H1 (cell line): ENCODE data around the gene UBAP1L. TPM values are rescaled to one million over a fixed set of nuclear protein-coding genes. Genes with fewer than 3 reads are reported as not detected.

Source experiments
- CTCF ChIA-PET: fragments of 300-600 bp; sonication (Branson Sonifier 250); formaldehyde crosslinking; loops from one replicate; lab custom pipeline; 2021; ENCODE audit not compliant: partially characterized antibody; lab: Charles Lee
- POLR2A ChIA-PET: fragments of 300-600 bp; sonication (Branson Sonifier 250); formaldehyde crosslinking; loops from one replicate; lab custom pipeline; 2021; ENCODE audit warnings: inconsistent platforms; ENCODE audit not compliant: partially characterized antibody; lab: Charles Lee
- DNase-seq, 2 experiments: peaks; one replicate each; pipeline versions ENCODE4 v3.0.0 to v3.0.0-alpha.2; 2010 to 2022; ENCODE audit warnings: low spot score in 2 of 2, low read depth in 1 of 2, mixed read lengths in 1 of 2
- FAIRE-seq: peaks from 2 replicates; lab custom pipeline; 2011; peaks lifted over from hg19 to GRCh38; lab: Jason Lieb, UNC
- H2AFZ ChIP-seq: 2 replicates; pipeline ENCODE4 v1.8.1; 2012; ENCODE audit warnings: low read length, inconsistent platforms
- H2AK5ac ChIP-seq: 2 replicates; pipeline ENCODE4 v1.6.1; 2013; ENCODE audit warnings: low read depth, low read length
- H2BK120ac ChIP-seq: replicated peaks from 2 replicates; pipeline ENCODE3; 2013; ENCODE audit warnings: low read depth, low read length, inconsistent platforms
- H2BK12ac ChIP-seq: 2 replicates; pipeline ENCODE4 v1.6.1; 2013; ENCODE audit warnings: low read depth, low read length
- H2BK15ac ChIP-seq: 2 replicates; pipeline ENCODE4 v1.6.1; 2013; ENCODE audit warnings: low read length
- H2BK20ac ChIP-seq: 2 replicates; pipeline ENCODE4 v1.6.1; 2013; ENCODE audit warnings: low read length
- H2BK5ac ChIP-seq: 2 replicates; pipeline ENCODE4 v1.6.1; 2013; ENCODE audit warnings: low read depth, low read length
- H3K14ac ChIP-seq: 2 replicates; pipeline ENCODE4 v1.6.1; 2013; ENCODE audit warnings: inconsistent platforms; ENCODE audit not compliant: insufficient read length
- H3K18ac ChIP-seq: 2 replicates; pipeline ENCODE4 v1.6.1; 2013; ENCODE audit warnings: low read length; ENCODE audit errors: extremely low read depth
- H3K23ac ChIP-seq: 2 replicates; pipeline ENCODE4 v1.6.1; 2013; ENCODE audit warnings: inconsistent platforms; ENCODE audit not compliant: insufficient read length
- H3K23me2 ChIP-seq: 2 replicates; pipeline ENCODE4 v1.6.1; 2013; ENCODE audit warnings: low read depth, low read length
- H3K27ac ChIP-seq: 2 replicates; pipeline ENCODE4 v1.6.1; 2011; ENCODE audit warnings: low read depth, low read length, inconsistent platforms
- H3K27me3 ChIP-seq, 4 experiments: replicated peaks in 1 of 4; 1 replicate in 1 of 4; 2 replicates in 3 of 4; pipeline versions ENCODE4 v1.6.1 to v1.8.1; 2011 to 2013; ENCODE audit warnings: low read length in 3 of 4, mild to moderate bottlenecking in 3 of 4, inconsistent platforms in 2 of 4, mixed read lengths in 2 of 4, moderate library complexity in 1 of 4; ENCODE audit not compliant: control insufficient read depth in 3 of 4, insufficient read depth in 3 of 4; ENCODE audit errors: extremely low read depth in 1 of 4
- H3K36me3 ChIP-seq, 4 experiments: 2 replicates each; pipeline versions ENCODE4 v1.6.1 to v1.8.1; 2011 to 2013; ENCODE audit warnings: mild to moderate bottlenecking in 4 of 4, low read length in 3 of 4, moderate library complexity in 2 of 4, control low read depth in 1 of 4, inconsistent platforms in 1 of 4; ENCODE audit not compliant: insufficient read depth in 4 of 4, control insufficient read depth in 2 of 4
- H3K4ac ChIP-seq: replicated peaks from 2 replicates; pipeline ENCODE3; 2013; ENCODE audit warnings: low read length, low read depth, mixed read lengths, inconsistent platforms; ENCODE audit not compliant: insufficient read length
- H3K4me1 ChIP-seq, 4 experiments: replicated peaks in 1 of 4; 1 replicate in 1 of 4; 2 replicates in 3 of 4; pipeline versions ENCODE4 v1.6.1 to v1.8.1; 2011 to 2013; ENCODE audit warnings: low read length in 3 of 4, inconsistent platforms in 2 of 4, mixed read lengths in 1 of 4; ENCODE audit not compliant: insufficient read depth in 4 of 4, control insufficient read depth in 3 of 4
- H3K4me2 ChIP-seq, 2 experiments: 2 replicates each; pipeline versions ENCODE4 v1.6.1 to v1.8.1; 2011 to 2013; ENCODE audit warnings: low read depth in 2 of 2, low read length in 2 of 2, control low read depth in 1 of 2, inconsistent platforms in 1 of 2, mild to moderate bottlenecking in 1 of 2; ENCODE audit not compliant: insufficient read depth in 1 of 2
- H3K4me3 ChIP-seq, 4 experiments: fragments of 200-600, 300-600 bp in 1 of 4; sonication (generic), shearing (Covaris generic), sonication (Bioruptor Twin) in 1 of 4; 2 replicates each; pipeline versions ENCODE4 v1.5.1 to v1.8.1; 2011 to 2016; ENCODE audit warnings: low read length in 4 of 4, low read depth in 3 of 4, control low read depth in 2 of 4, inconsistent platforms in 2 of 4, mild to moderate bottlenecking in 2 of 4, mixed read lengths in 1 of 4, moderate library complexity in 1 of 4; ENCODE audit not compliant: insufficient read depth in 2 of 4; ENCODE audit errors: extremely low read depth in 1 of 4
- H3K56ac ChIP-seq: replicated peaks from 2 replicates; pipeline ENCODE3; 2013; ENCODE audit warnings: low read depth, mild to moderate bottlenecking, mixed read lengths, low read length, inconsistent platforms; ENCODE audit not compliant: insufficient read length
- H3K79me1 ChIP-seq: 2 replicates; pipeline ENCODE4 v1.6.1; 2013; ENCODE audit warnings: low read depth, low read length, control low read depth
- H3K79me2 ChIP-seq, 2 experiments: 2 replicates each; pipeline versions ENCODE4 v1.6.1 to v1.8.1; 2012 to 2013; ENCODE audit warnings: low read length in 2 of 2, mild to moderate bottlenecking in 2 of 2, inconsistent platforms in 1 of 2; ENCODE audit not compliant: insufficient read depth in 2 of 2, control insufficient read depth in 1 of 2
- H3K9ac ChIP-seq, 4 experiments: replicated peaks in 1 of 4; 1 replicate in 1 of 4; 2 replicates in 3 of 4; pipeline versions ENCODE4 v1.6.1 to v1.8.1; 2011 to 2013; ENCODE audit warnings: low read depth in 3 of 4, low read length in 3 of 4, control low read depth in 2 of 4, mild to moderate bottlenecking in 2 of 4, moderate library complexity in 2 of 4, inconsistent platforms in 1 of 4; ENCODE audit errors: extremely low read depth in 1 of 4
- H3K9me3 ChIP-seq, 2 experiments: 2 replicates each; pipeline versions ENCODE4 v1.6.1 to v1.8.1; 2012 to 2013; ENCODE audit warnings: mild to moderate bottlenecking in 2 of 2, moderate library complexity in 2 of 2, control low read depth in 1 of 2, inconsistent platforms in 1 of 2, low read depth in 1 of 2, low read length in 1 of 2, mixed read lengths in 1 of 2; ENCODE audit not compliant: insufficient read depth in 2 of 2
- H4K20me1 ChIP-seq, 2 experiments: replicated peaks in 1 of 2; 2 replicates each; pipeline versions ENCODE3 to v1.8.1; 2011 to 2013; ENCODE audit warnings: inconsistent platforms in 2 of 2, low read length in 2 of 2, mild to moderate bottlenecking in 1 of 2; ENCODE audit not compliant: insufficient read depth in 2 of 2, control insufficient read depth in 1 of 2
- H4K5ac ChIP-seq: 2 replicates; pipeline ENCODE4 v1.6.1; 2013; ENCODE audit warnings: low read length, low read depth, mixed read lengths, inconsistent platforms; ENCODE audit not compliant: insufficient read length
- H4K8ac ChIP-seq: 2 replicates; pipeline ENCODE4 v1.8.0; 2013; ENCODE audit warnings: mild to moderate bottlenecking, moderate library complexity, low read length, inconsistent platforms; ENCODE audit not compliant: insufficient read depth; ENCODE audit errors: extremely low read depth
- H4K91ac ChIP-seq: replicated peaks from 2 replicates; pipeline ENCODE3; 2013; ENCODE audit warnings: low read length, mixed read lengths, inconsistent platforms; ENCODE audit not compliant: insufficient read length
- ATF2 ChIP-seq: IDR thresholded peaks from 2 replicates; pipeline ENCODE4 v1.6.1; 2012; ENCODE audit warnings: low read length, inconsistent platforms
- ATF3 ChIP-seq: IDR thresholded peaks from 2 replicates; pipeline ENCODE4 v1.6.1; 2011; ENCODE audit warnings: low read depth, mild to moderate bottlenecking, low read length; ENCODE audit not compliant: insufficient read depth
- E2F6 ChIP-seq: IDR thresholded peaks from 2 replicates; pipeline ENCODE4 v1.6.1; 2012; ENCODE audit warnings: inconsistent platforms
- NRF1 ChIP-seq: IDR thresholded peaks from 2 replicates; pipeline ENCODE4 v1.6.1; 2011; ENCODE audit warnings: mild to moderate bottlenecking, low read depth, low read length, improper control_type of control experiment
- SP2 ChIP-seq: IDR thresholded peaks from 2 replicates; pipeline ENCODE4 v1.6.1; 2012; ENCODE audit warnings: mild to moderate bottlenecking, low read length, inconsistent platforms
- TAF1 ChIP-seq: IDR thresholded peaks from 2 replicates; pipeline ENCODE4 v1.6.1; 2011; ENCODE audit warnings: mild to moderate bottlenecking, low read depth, low read length
- TBP ChIP-seq: IDR thresholded peaks from 2 replicates; pipeline ENCODE4 v1.6.1; 2011; ENCODE audit warnings: low read depth, low read length, improper control_type of control experiment
- YY1 ChIP-seq: IDR thresholded peaks from 2 replicates; pipeline ENCODE4 v1.6.1; 2011; ENCODE audit warnings: low read depth, mild to moderate bottlenecking, low read length
- WGBS, 2 experiments: shearing (Covaris generic) in 1 of 2; methylation state at CpG; one replicate each; pipeline versions ENCODE4 v1.1.6 to v1.1.7; 2013 to 2015; ENCODE audit warnings: low lambda C conversion rate in 2 of 2, mixed read lengths in 2 of 2, inconsistent platforms in 1 of 2, low coverage in 1 of 2, missing lambda C conversion rate in 1 of 2; ENCODE audit not compliant: insufficient replicate concordance in 2 of 2, insufficient coverage in 1 of 2, insufficient read length in 1 of 2; ENCODE audit errors: extremely low coverage in 1 of 2, missing lambda C conversion rate in 1 of 2; 5-methylcytosine and 5-hydroxymethylcytosine counted together
- polyA plus RNA-seq, 7 experiments: library from polyadenylated mRNA; depleted of rRNA in 3 of 7; stranded (reverse) in 5 of 7; unstranded in 2 of 7; fragments of >200 nt in 5 of 7; fragments of 200-250 nt in 2 of 7; gene quantifications; 1 replicate in 5 of 7; 2 replicates in 1 of 7; 4 replicates in 1 of 7; pipeline versions ENCODE4 v1.2.1 to v1.2.3, GENCODE V29; 2011 to 2013; ENCODE audit warnings: missing spikeins in 2 of 7, mixed read lengths in 2 of 7
- total RNA-seq: library from RNA; stranded (reverse); fragmentation: NEBNext Ultra II Directional; extraction: Animal tissue kit (Norgen Biotek cat#: 25700); gene quantifications from 2 replicates; pipeline ENCODE4 v1.2.1, GENCODE V29; 2021

Gene UBAP1L
- total and polyA plus RNA-seq, 2 of the 8 experiments (the other 6 are each of a cell fraction or from before 2014, with no cell fraction given): 0.67 to 1.7 TPM

GRCh38 chr15:65132878-65133547 is 18.0 kb upstream of the UBAP1L start:
- ChIA-PET POLR2A (interaction anchor here (0.7 to 1.2 kb wide), 2 partner anchors 11 to 19 kb away, joined by 3 read pairs; no protein-coding TSS in a partner anchor), CTCF (interaction anchor here (0.6 to 1.0 kb wide), 2 partner anchors 12 to 86 kb away, joined by 3 read pairs; no protein-coding TSS in a partner anchor)
- Histone ChIP-seq H4K91ac (no peak overlapping the region), H2BK12ac (peak overlapping the region; percentile 50; the same call in 1 of the 2 replicates), H2BK5ac (no peak overlapping the region), H3K23me2 (peaks cover 9% of the 10 kb centered on the region), H4K5ac (no peak overlapping the region), H4K8ac (peak overlapping the region; percentile 82), H2AFZ (peak overlapping the region; percentile 75), H2BK120ac (no peak overlapping the region), H3K23ac (no peak overlapping the region), H3K18ac (no peak overlapping the region), H3K36me3 (peaks cover 2 to 12% (median 8%) of the 10 kb centered on the region in 4 experiments; a peak in 4 of 8 replicates), H3K4me3 (peak overlapping the region; percentile 71 to 77 (median 72)), H4K20me1 (peaks cover 2 to 3% of the 10 kb centered on the region in 2 experiments), H3K79me2 (peaks cover 0 to 3% of the 10 kb centered on the region in 2 experiments; a peak in 1 of 4 replicates), H3K4me2 (peak overlapping the region; percentile 64 to 86), H2AK5ac (no peak overlapping the region), H2BK15ac (no peak overlapping the region), H3K27ac (peak overlapping the region; percentile 14; the same call in 1 of the 2 replicates), H3K56ac (no peak overlapping the region), H3K27me3 (no peaks in the 10 kb centered on the region), H3K9ac (peak overlapping the region; percentile 70 to 80 (median 74)), H3K79me1 (no peaks in the 10 kb centered on the region), H3K4me1 (peaks cover 2 to 6% (median 3%) of the 10 kb centered on the region in 4 experiments; a peak in 4 of 7 replicates), H3K4ac (no peak overlapping the region), H3K14ac (no peak overlapping the region), H2BK20ac (no peak overlapping the region), H3K9me3 (peaks cover 10 to 15% of the 10 kb centered on the region in 2 experiments; a peak in 3 of 4 replicates)
- FAIRE-seq: no peak
- DNase-seq: peak in 1 of 2 experiments; percentile 77
- WGBS, 2 experiments: 2% methylated on average over 59 of the region's 93 CpGs; no CpG with 5 or more reads in 1 of the 2 experiments
- TF ChIP-seq NRF1: 0 out of 2 replicates have a peak, but pooled peaks have one; percentile 17
- TF ChIP-seq ATF3: no peak
- TF ChIP-seq TAF1: 0 out of 2 replicates have a peak, but pooled peaks have one; percentile 14
- peak; percentile 28; the same call in 1 of the 2 replicates for TF ChIP-seq TBP
- TF ChIP-seq SP2: no peak
- TF ChIP-seq E2F6: 0 out of 2 replicates have a peak, but pooled peaks have one; percentile 44
- no peak for TF ChIP-seq ATF2
- TF ChIP-seq YY1: no peak
